ENCODE results near the gene ANXA1.

DNA sequence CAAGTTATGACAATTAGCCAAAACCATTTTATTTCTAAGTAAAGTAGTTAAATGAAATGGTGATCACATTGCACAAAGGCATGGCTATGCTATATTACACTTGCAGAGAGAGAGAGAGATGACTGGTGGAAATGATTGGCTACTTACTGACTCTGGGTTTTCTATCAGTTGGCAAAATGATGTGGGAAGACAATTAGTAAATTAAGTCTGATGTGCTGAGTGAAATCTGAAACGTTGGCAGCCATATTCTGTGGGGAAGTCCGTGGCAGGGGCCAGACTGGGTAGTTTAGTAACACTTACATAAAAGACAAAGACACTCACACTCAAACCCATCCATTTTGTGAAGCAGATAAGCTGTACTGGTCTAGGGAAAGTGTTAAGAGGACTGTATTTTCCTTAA lies 61.6 kb downstream of the ANXA1 start:
- TF ChIP-seq JUN (CRISPR knock-in tag; IDR thresholded peaks at IDR 0.05) = no peak
- TF ChIP-seq, protein P1, sequence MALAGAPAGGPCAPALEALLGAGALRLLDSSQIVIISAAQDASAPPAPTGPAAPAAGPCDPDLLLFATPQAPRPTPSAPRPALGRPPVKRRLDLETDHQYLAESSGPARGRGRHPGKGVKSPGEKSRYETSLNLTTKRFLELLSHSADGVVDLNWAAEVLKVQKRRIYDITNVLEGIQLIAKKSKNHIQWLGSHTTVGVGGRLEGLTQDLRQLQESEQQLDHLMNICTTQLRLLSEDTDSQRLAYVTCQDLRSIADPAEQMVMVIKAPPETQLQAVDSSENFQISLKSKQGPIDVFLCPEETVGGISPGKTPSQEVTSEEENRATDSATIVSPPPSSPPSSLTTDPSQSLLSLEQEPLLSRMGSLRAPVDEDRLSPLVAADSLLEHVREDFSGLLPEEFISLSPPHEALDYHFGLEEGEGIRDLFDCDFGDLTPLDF (CRISPR knock-in tag; IDR thresholded peaks at IDR 0.05) = no peak
- TF ChIP-seq, protein P2, sequence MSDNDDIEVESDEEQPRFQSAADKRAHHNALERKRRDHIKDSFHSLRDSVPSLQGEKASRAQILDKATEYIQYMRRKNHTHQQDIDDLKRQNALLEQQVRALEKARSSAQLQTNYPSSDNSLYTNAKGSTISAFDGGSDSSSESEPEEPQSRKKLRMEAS (CRISPR knock-in tag; IDR thresholded peaks at IDR 0.05) = no peak
- TF ChIP-seq SOX15 (CRISPR knock-in tag; IDR thresholded peaks at IDR 0.05) = no peak
